Measurements from ENCODE around the gene HK1.

HK1 gene

DNA sequence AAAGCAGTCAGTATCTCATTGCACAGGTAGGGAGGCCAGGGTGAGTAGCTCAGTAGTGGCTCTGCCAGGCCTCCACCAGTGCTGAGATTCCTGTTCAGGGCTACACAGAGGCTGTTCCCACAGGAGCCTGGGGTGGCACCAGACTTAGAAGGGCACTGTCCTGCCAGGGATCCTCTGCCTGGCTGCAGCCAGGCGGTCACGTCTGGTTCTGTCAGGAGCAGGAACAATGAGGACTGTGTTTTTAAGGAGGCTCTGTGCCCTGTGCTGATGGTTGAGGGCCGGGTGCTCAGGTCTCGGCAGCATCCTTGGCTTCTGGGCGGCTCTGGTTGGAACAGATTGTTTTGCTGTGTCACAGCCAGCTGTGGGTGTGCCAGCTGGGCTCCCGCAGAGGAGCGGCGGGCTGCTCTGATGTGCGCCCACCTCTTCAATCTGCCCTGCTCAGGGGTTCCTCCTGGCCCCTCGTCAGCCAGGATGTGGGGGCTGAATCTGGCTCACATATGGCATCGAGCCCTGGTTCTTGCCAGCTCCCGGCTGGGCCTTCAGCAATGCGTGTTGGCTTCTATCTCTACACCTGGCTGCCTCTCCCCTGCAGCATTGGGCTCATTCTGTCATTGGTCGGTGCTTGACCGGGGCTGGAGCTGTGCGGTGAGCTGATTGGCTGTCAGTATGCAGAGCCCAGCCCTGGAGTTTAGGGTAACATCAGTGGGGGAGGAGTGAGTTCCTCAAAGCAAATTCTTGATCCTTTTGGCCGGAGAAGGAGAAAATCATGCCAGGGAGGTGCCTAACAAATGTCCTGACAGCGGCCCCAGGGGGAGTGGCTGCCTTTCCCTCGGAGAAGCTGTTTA lies 97.2 kb downstream of the HK1 start:
- DNase-seq = peak; percentile 44

DNA sequence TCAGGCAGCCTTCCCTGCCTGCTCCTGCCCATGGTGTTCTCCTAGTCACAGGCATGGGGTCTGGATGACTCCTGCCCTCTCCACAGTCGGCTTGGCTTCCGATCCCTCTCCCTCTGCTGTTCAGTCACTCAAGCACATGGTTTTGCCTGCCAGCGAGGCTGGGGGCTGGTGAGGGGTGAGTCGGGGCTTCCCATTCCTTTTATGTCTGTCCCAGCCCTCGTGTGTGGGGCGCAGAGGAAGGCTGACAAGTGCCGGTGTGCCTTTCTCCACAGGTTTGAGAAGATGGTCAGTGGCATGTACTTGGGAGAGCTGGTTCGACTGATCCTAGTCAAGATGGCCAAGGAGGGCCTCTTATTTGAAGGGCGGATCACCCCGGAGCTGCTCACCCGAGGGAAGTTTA lies 98.4 kb downstream of the HK1 start:
- DNase-seq = no peak

DNA sequence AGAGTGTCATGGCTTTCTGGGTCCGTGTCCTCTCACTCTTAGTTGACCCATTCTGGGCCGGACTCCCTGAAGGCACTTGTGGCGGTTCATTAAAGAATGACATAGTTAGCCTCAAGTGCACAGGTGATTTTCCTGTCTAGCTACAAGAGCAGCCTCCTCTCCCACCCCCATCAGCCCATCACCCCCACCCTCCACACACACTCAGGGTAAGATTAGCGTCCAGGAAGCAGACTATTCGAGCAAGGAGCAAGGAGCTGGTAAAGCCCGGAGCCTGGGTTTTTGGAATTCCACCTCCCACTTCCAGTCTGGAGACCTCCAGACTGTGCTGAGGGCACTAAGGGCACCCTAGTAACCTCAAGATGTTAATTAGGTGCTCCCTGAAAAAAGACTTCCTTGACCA lies 98.9 kb downstream of the HK1 start:
- no peak for DNase-seq

DNA sequence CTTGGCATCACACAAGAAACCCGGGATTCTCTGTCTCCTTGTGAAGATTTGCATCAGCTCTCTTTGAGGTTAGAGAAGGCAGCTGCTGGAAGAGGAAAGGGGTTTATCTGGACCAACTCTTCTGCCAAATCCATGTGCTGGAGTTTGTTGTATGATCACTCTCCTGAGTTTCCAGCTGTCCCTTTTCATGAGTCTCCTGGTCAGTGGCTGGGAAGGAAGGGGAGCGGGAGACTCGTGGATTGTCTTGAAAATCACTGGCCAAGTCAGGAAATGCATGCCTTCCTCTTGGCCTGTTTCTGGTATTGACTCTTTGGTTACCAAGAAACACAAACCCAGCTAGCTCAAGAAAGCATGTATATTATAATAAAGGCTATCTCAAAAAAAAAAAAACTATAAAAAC lies 99.6 kb downstream of the HK1 start:
- DNase-seq = no peak

DNA sequence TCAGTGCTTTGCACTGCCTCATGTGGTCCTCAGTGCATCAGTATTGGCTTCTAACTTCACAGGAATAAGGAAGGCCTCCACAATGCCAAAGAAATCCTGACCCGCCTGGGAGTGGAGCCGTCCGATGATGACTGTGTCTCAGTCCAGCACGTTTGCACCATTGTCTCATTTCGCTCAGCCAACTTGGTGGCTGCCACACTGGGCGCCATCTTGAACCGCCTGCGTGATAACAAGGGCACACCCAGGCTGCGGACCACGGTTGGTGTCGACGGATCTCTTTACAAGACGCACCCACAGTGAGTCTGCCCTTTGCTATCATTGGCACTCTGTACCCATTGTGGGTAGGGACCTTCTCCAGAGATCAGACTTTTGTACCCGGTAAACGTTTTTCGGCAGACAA lies 101.5 kb downstream of the HK1 start:
- DNase-seq = no peak

DNA sequence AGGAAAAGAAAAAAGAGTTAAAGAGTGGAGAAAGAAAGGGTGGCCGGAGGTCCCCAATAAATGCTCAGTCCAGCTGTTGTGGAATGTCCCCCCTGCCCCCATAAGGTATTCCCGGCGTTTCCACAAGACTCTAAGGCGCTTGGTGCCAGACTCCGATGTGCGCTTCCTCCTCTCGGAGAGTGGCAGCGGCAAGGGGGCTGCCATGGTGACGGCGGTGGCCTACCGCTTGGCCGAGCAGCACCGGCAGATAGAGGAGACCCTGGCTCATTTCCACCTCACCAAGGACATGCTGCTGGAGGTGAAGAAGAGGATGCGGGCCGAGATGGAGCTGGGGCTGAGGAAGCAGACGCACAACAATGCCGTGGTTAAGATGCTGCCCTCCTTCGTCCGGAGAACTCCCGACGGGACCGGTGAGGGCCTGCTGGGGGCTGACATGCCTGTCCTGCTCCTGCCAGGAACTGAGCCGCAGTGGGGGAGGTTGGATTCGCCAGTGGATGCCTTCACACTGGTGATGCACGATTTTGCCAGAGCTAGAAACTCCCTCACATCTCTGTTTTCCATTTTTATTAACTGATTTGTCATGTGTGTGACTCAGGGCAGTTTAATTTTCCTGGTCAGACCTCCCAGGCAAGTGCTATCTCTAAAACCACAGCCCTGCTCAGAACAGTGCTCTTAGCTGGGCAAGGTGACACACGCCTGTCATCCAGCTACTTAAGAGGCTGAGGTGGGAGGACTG lies 104.3 kb downstream of the HK1 start:
- DNase-seq = no peak

DNA sequence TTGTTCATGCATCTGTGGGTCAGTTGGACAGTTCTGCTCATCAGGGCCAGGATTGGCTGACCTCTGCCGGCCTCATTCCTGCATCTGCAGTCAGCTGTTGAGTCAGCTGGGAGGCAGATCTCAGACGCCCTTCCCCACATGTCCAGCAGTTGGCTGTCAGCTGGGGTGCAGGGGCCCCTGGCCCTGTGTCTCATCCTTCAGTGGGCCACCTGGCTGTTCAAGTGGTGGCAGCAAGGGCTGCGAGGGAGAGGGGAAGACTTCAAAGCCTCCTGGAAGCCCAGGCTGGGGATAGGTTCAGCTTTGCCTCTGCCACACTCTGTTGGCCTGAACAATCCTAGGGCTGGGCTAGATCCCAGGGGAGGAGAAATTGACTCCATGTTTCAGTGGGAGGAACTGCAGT lies 105.3 kb downstream of the HK1 start:
- no peak for DNase-seq

DNA sequence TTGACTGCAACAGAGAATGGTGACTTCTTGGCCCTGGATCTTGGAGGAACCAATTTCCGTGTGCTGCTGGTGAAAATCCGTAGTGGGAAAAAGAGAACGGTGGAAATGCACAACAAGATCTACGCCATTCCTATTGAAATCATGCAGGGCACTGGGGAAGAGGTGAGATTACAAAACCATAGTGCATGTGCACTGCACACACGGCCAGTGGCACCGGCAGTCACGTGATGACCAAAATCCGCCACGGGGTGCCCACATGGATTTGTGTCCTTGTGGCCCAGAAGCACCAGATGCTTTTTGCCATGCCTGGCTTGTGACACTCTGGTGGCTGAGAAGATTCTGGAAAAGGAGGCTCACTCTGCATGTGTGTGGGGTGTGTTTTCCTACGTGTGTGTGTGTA lies 106.0 kb downstream of the HK1 start:
- DNase-seq = no peak

DNA sequence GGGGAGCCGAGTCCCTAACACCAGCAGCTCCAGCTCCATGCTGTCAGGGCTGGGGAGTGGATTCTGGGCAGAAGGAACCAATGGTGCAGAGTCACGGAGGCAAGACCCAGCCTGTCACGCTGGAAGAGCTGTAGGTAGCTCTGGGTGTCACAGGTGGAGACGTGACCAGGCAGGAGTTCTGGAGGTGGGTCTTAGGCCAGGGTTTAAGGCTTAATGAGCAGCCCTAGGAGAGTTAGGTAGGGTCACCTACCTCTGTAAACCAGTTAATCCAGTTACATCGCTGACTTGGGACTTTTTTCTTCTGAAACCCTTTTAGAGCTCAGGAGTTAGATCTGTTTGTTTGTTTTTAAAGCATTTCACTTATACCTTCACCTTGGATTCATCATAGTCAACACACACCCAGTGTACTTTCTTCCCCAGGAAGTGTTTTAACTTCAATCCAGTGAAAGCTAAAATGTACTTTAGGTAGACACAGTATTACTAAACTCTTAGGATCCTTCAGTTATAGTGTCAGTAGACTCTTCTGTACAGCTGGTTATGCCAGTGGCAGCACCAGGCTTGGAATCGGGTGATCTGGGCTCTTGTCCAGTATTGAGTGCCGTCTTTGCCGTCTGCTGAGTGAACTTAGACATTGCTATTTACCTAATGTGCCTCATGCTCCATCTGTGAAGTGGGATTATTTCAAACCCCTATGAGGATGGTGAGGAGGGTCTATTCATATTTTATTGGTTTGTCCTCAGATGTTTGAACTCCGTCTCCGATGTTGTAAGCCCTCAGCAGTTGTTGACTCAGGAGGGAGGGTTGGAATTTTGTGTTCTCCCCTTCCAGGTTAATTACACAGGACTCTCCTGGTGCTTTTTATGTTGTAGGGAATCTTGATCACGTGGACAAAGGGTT lies 107.4 kb downstream of the HK1 start:
- DNase-seq = no peak

DNA sequence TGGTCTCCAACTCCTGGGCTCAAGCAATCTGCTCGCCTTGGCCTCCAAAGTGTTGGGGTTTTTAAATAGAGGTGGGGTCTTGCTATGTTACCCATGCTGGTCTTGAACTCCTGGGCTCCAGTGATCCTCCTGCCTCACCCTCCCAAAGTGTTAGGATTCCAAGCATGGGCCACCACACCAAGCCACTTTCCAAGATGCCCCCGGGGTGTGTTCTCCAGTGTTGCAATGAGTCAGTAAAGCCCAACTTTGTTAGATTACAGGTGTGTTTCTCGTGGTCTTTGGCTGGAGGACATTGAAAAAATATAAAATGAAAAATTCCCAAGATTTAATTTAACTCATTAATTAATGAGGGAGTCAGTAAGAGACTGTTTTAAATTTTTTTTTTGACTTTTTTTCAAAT lies 109.2 kb downstream of the HK1 start:
- no peak for DNase-seq

DNA sequence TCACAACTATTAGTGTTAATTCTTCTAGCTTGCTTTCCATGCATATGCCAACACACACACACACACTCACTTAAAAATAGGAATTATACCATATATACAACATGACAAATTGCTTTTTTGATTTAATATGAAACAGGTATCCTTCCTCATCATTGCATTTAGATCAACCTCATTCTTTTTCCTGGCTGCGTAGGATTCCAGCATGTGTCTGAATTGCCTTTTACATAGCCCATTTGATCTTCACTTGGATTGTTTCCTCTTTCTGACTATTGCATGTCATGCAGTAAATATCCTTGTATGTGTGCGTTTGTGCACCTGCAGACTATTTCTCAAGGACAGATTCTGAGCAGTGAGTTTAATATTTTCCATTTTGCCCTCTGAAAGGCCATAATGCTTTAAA lies 110.2 kb downstream of the HK1 start:
- no peak for DNase-seq

DNA sequence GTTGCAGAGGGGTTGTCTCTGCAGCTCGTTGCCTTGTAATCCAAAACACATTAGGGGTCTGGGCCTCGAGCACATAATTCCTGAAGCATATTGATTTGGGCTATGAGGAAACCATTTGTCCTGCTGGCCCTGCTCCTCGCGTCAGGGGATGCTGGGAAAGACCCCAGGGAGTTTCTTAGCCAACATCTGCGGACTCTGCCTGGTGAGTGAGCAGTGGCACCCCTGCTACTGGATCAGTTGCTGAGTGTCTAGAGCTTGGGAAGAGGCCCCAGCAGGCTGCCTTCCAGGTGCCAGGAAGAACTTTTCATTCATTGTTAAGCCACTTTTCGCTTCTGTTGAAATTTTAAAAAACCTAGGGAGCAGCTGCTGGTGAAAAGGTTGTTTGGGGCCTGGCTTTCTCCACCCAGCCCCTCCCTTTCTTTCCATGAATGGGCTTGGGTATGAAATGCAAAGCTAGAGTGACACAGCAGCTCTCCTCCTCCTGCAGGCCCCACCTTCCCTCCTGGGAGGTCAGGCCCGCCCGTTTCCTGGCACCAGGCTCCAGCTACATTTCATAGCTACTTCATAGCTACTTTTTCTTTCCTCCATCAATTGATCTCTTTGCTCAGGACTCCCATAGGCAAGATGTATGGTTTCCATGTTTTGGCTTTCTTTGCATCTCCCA lies 111.7 kb downstream of the HK1 start:
- no peak for DNase-seq

DNA sequence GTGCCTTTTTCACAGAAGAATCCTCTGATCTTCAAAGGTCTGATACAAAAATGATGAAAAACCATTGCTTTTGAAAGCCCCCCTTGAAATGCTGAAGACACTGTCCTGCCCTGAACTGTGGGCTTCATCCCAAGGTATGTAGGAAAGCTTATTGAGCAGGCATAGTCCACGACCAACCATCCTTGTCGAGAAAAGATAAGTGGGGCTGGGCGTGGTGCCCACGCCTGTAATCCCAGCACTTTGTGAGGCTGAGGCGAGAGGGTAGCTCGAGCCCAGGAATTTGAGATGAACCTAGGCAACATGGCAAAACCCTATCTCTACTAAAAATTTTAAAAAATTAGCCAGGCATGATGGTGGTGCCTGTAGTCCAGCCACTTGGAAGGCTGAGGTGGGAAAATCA lies 112.9 kb downstream of the HK1 start:
- no peak for DNase-seq

DNA sequence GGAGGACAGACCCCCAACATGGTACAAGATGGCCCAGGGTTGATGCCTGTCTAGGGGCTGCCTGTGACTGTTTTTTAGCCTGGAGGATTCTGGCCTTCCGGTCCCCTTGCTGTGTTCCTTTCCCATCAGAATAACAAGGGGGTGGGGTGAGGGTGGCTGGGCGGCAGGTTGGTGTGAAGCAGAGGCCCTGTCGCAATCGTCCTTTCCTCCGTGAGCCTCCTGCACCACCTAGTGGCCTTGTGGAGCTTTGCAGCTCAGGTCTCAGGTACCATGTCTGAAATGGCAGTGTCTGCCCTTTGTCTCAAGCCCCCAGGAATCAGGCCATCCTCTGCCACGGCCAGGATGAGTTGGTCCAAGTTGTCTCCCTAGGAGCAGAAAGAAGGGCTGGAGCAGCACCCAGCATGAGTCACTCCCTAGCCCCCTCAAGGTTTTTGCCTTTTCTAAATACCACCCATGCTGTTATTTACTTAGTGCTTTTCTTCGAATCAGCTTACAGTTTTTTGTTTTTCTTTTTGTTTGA lies 114.2 kb downstream of the HK1 start:
- peak; percentile 52 for DNase-seq

DNA sequence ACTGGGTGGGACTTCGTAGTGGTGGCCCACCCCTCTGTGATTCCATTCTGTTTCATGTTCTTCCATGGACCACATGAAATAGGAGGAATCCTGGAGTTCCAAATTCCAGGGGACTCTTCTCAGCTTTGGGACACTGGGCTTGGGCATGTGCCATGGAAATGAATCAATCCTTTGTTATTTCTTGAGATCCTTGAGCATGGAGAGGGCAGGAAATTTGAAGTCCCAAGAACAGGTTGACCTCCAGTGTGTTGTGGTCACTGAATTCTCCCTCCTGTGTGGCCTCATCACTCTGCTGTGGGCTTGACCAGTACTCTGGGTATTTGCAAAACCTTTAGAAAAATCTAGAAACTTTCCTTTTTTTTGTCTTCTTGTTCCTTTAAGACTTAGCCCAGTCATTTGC lies 115.7 kb downstream of the HK1 start:
- no peak for DNase-seq

DNA sequence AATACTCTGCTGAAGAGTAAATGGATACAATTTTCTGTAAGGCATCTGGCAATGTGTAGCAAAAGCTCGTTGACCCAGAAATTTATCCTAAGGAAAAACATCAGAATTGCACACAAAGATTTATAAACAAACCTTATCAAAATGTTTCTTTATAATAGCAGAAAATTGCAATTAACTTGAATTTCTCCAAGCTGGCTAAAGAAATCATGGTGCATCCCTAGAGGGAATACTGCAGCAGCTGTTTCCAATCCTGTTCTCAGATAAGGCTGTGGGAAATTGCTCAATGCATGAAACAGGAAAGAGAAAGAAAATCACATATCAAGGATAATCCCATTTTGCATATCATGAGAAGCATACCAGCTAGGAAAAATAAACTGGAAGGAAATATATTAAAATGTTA lies 119.7 kb downstream of the HK1 start:
- DNase-seq = no peak

DNA sequence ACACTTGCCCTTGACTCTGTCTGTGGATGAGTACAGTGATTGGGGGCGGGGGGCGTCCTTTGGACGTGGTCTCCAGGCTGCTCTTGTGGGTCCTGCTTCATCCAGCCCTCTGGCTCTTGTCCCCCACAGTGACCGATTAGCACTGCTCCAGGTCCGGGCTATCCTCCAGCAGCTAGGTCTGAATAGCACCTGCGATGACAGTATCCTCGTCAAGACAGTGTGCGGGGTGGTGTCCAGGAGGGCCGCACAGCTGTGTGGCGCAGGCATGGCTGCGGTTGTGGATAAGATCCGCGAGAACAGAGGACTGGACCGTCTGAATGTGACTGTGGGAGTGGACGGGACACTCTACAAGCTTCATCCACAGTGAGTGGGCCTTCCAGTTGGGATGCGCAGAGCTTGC lies 120.2 kb downstream of the HK1 start:
- no peak for DNase-seq

DNA sequence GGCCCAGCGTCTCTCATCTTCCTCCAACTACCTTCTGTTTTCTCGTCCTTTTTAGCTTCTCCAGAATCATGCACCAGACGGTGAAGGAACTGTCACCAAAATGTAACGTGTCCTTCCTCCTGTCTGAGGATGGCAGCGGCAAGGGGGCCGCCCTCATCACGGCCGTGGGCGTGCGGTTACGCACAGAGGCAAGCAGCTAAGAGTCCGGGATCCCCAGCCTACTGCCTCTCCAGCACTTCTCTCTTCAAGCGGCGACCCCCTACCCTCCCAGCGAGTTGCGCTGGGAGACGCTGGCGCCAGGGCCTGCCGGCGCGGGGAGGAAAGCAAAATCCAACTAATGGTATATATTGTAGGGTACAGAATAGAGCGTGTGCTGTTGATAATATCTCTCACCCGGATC lies 122.6 kb downstream of the HK1 start:
- no peak for DNase-seq

DNA sequence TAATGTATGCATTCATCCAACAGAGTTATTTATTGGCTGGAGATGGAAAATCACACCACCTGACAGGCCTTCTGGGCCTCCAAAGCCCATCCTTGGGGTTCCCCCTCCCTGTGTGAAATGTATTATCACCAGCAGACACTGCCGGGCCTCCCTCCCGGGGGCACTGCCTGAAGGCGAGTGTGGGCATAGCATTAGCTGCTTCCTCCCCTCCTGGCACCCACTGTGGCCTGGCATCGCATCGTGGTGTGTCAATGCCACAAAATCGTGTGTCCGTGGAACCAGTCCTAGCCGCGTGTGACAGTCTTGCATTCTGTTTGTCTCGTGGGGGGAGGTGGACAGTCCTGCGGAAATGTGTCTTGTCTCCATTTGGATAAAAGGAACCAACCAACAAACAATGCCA lies 123.1 kb downstream of the HK1 start:
- DNase-seq = no peak

DNA sequence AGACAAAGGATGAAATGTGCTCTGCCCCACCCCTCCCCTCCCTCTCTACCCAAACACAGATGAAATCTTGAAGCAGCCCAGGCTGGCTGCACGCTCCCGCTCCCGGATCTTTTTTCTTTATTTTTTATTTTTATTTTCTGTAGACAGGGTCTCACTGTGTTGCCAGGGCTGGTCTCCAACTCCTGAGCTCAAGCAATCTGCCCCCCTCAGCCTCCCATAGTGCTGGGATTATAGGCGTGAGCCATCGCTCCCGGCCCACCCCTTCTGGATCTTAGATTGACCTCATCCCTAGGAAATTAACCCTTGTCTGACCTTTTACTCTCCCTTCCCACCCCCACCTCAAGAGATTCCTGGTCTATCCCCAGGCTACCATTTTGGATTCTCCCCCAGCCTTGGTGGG lies 124.1 kb downstream of the HK1 start:
- DNase-seq = no peak

DNA sequence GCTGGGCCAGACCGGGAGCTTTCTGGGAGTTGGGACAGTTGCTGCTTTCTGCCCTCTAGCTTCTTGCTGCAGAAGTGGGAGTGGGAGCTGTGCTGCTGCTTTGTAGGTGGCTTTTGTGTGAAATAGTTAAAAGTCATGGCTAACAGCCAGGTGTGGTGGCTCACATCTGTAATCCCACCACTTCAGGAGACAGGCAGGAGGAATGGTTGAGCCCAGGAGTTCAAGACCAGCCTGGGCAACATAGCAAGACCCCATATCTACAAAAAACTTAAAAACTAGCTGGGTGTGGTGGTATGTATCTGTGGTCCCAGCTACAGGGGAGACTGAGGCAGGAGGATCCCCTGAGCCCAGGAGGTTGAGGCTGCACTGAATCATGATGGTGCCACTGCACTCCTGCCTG lies 124.8 kb downstream of the HK1 start:
- no peak for DNase-seq

DNA sequence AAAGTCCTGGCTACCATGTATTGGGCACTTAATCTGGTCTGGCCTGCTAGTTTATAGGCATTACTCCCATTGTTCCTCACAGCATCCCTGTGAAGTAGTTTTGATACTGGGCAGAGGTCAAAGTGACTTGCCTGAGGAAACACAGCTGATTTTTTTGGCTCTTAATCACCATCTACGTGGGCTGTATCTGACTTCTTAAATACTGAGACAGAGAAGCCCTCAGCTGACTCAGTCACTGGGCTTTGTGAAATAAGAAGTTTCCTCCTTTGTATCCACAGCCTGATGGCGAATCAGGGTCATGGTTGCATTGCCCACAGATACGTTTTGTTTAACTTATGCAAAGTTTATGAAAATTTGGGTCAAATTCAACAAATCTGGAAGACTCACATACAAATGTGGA lies 125.2 kb downstream of the HK1 start:
- no peak for DNase-seq
